GM12878 (cell line): Measurements from ENCODE around the gene GCDH. TPM values are rescaled to one million over a fixed set of nuclear protein-coding genes. Genes with fewer than 3 reads are reported as not detected.
A peak's percentile ranks its signal among the peaks of the same experiment; 100 is the strongest.

ENCODE experiments used
- EZH2 ChIP-seq: IDR thresholded peaks from 2 replicates; pipeline ENCODE4 v1.6.1; 2012; ENCODE audit warnings: low read depth, mild to moderate bottlenecking, control low read depth, inconsistent platforms, low read length, borderline replicate concordance; ENCODE audit not compliant: control insufficient read depth
- RAD51 ChIP-seq: fragments of 450-650 bp; IDR thresholded peaks from 2 replicates; pipeline ENCODE4 v1.6.1; 2016; ENCODE audit warnings: moderate library complexity, mild to moderate bottlenecking, inconsistent platforms
- SMAD5 ChIP-seq: IDR thresholded peaks from 2 replicates; pipeline ENCODE4 v1.6.1; 2016; ENCODE audit warnings: antibody characterized with exemption, low read depth
- polyA plus RNA-seq, 11 experiments: library from polyadenylated mRNA; depleted of rRNA in 4 of 11; unstranded in 6 of 11; stranded (reverse) in 5 of 11; fragments of >200 nt; fragmentation: Nextera tagmentation in 4 of 11; fragmentation: Illumina TruSeq in 1 of 11; extraction: Ambion mirVana in 4 of 11; extraction: Trizol in 1 of 11; gene quantifications; 1 replicate in 1 of 11; 2 replicates in 10 of 11; pipeline versions ENCODE4 v1.2.1 to v1.2.3, GENCODE V29; 2011 to 2016; ENCODE audit warnings: inconsistent platforms in 2 of 11, missing spikeins in 2 of 11, low read depth in 1 of 11
- total RNA-seq, 4 experiments: library from RNA; depleted of rRNA in 3 of 4; stranded (reverse); fragments of >200 nt in 3 of 4; fragmentation: Illumina TruSeq in 1 of 4; extraction: Trizol in 1 of 4; gene quantifications; 2 replicates each; pipeline versions ENCODE4 v1.2.1 to v1.2.3, GENCODE V29; 2013 to 2021
- TF ChIP-seq, protein P1 (sequence below): fragments of 450-650 bp; IDR thresholded peaks from 2 replicates; pipeline ENCODE4 v1.6.1; 2018; ENCODE audit warnings: mild to moderate bottlenecking, low read depth, moderate library complexity; ENCODE audit not compliant: partially characterized antibody
- TF ChIP-seq, protein P2 (sequence below), 3 experiments: IDR thresholded peaks in 2 of 3; conservative IDR thresholded peaks in 1 of 3; 2 replicates each; pipeline ENCODE4 v1.5.1; 2011; ENCODE audit warnings: low read depth in 3 of 3, low read length in 3 of 3, mild to moderate bottlenecking in 3 of 3, control low read depth in 2 of 3, moderate library complexity in 2 of 3, inconsistent platforms in 1 of 3, mixed read lengths in 1 of 3; ENCODE audit not compliant: control insufficient read depth in 2 of 3, insufficient read depth in 1 of 3; ENCODE audit errors: extremely low read depth in 1 of 3
- TF ChIP-seq, protein P3 (sequence below): fragments of 450-650 bp; IDR thresholded peaks from 2 replicates; pipeline ENCODE4 v1.6.1; 2016; ENCODE audit warnings: mild to moderate bottlenecking

GCDH gene
- total and polyA plus RNA-seq, 10 of the 15 experiments (the other 5 are each of a cell fraction or from before 2014, with no cell fraction given) = 4.2 to 69.4 (median 39.7) TPM

DNA sequence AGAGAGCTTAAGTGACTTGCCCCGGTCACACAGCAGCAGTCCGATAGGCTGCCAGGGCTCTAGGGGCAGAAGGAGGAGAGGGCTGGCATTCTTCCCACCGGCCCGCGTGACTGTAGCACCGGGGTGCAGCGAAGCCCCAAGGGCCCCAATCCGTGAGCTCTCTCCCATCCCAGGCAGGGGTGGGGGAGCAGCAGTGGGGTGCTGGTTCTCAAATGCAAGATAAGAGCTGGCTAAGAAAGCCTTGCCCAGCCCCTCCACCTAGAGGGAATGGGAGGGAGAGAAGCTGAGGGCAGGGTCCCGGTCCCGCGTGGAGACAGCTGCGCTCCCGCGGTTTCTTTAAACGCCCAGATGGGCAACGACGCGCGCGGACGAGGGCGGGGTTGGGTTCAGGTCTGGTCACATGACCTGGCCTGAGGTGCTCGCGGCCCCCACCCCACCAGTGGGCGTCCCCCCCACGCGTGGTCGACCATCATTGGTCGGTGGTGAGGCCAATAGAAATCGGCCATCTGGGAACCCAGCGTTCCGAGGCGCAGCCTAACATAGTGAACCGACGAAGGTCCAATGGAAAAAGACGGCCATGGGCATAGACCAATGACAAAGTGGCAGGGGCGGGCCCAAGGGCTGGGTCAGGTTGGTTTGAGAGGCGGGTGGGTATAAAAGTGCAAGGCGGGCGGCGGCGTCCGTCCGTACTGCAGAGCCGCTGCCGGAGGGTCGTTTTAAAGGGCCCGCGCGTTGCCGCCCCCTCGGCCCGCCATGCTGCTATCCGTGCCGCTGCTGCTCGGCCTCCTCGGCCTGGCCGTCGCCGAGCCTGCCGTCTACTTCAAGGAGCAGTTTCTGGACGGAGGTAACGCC is 47.2 kb downstream of the GCDH start, which contains the start of gene CALR (continued):
- peak; percentile 96 for TF ChIP-seq SMAD5
- TF ChIP-seq, protein P1, sequence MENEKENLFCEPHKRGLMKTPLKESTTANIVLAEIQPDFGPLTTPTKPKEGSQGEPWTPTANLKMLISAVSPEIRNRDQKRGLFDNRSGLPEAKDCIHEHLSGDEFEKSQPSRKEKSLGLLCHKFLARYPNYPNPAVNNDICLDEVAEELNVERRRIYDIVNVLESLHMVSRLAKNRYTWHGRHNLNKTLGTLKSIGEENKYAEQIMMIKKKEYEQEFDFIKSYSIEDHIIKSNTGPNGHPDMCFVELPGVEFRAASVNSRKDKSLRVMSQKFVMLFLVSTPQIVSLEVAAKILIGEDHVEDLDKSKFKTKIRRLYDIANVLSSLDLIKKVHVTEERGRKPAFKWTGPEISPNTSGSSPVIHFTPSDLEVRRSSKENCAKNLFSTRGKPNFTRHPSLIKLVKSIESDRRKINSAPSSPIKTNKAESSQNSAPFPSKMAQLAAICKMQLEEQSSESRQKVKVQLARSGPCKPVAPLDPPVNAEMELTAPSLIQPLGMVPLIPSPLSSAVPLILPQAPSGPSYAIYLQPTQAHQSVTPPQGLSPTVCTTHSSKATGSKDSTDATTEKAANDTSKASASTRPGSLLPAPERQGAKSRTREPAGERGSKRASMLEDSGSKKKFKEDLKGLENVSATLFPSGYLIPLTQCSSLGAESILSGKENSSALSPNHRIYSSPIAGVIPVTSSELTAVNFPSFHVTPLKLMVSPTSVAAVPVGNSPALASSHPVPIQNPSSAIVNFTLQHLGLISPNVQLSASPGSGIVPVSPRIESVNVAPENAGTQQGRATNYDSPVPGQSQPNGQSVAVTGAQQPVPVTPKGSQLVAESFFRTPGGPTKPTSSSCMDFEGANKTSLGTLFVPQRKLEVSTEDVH = peak; percentile 77
- TF ChIP-seq, protein P2, sequence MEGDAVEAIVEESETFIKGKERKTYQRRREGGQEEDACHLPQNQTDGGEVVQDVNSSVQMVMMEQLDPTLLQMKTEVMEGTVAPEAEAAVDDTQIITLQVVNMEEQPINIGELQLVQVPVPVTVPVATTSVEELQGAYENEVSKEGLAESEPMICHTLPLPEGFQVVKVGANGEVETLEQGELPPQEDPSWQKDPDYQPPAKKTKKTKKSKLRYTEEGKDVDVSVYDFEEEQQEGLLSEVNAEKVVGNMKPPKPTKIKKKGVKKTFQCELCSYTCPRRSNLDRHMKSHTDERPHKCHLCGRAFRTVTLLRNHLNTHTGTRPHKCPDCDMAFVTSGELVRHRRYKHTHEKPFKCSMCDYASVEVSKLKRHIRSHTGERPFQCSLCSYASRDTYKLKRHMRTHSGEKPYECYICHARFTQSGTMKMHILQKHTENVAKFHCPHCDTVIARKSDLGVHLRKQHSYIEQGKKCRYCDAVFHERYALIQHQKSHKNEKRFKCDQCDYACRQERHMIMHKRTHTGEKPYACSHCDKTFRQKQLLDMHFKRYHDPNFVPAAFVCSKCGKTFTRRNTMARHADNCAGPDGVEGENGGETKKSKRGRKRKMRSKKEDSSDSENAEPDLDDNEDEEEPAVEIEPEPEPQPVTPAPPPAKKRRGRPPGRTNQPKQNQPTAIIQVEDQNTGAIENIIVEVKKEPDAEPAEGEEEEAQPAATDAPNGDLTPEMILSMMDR (IDR thresholded peaks at IDR 0.05 in 2 of 3, conservative IDR thresholded peaks at IDR 0.05 in 1 of 3; ENCODE audit: control insufficient read depth in 2 of 3, extremely low read depth in 1 of 3, insufficient read depth in 1 of 3, low read depth in 3 of 3, low read length in 3 of 3) = no peak
- TF ChIP-seq RAD51 = peak; percentile 97
- TF ChIP-seq, protein P3, sequence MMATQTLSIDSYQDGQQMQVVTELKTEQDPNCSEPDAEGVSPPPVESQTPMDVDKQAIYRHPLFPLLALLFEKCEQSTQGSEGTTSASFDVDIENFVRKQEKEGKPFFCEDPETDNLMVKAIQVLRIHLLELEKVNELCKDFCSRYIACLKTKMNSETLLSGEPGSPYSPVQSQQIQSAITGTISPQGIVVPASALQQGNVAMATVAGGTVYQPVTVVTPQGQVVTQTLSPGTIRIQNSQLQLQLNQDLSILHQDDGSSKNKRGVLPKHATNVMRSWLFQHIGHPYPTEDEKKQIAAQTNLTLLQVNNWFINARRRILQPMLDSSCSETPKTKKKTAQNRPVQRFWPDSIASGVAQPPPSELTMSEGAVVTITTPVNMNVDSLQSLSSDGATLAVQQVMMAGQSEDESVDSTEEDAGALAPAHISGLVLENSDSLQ = peak; percentile 96
- TF ChIP-seq EZH2 = no peak
- TF ChIP-seq, all 136 proteins: peak for 63
